HG03175 (cell line): ENCODE results near the gene GCNT2.
"Not testable (repeated sequence)": the region's sequence is repeated elsewhere in the genome, so short reads cannot be mapped to it uniquely, and the experiment has no call there.

ENCODE experiments used
- ATAC-seq: cut with Tn5 transposase; IDR thresholded peaks from one replicate; pipeline ENCODE4 v1.9.1; 2021; ENCODE audit warnings: mild to moderate bottlenecking, moderate library complexity; ENCODE audit not compliant: unreplicated experiment

GCNT2 gene

GRCh38 chr6:10655508-10656055, 134.4 kb downstream of the GCNT2 start:
- no peak for ATAC-seq

- no peak for ATAC-seq
Observed at GRCh38 chr6:10658910-10659698, 138.0 kb downstream of the GCNT2 start.

- no peak for ATAC-seq
Observed at GRCh38 chr6:10659699-10660348, 138.7 kb downstream of the GCNT2 start.

- not testable (repeated sequence) for ATAC-seq
Observed at GRCh38 chr6:10660431-10661191, 139.5 kb downstream of the GCNT2 start.

- no peak for ATAC-seq
Observed at GRCh38 chr6:10662207-10662606, 141.1 kb downstream of the GCNT2 start.

GRCh38 chr6:10662742-10663141, 141.6 kb downstream of the GCNT2 start:
- no peak for ATAC-seq

GRCh38 chr6:10665595-10665994, 144.4 kb downstream of the GCNT2 start:
- not testable (repeated sequence) for ATAC-seq

GRCh38 chr6:10668126-10668917, 147.2 kb downstream of the GCNT2 start:
- ATAC-seq: no peak

- ATAC-seq: no peak
Observed at GRCh38 chr6:10676403-10676802, 155.3 kb downstream of the GCNT2 start.

GRCh38 chr6:10678456-10678855, 157.3 kb downstream of the GCNT2 start:
- ATAC-seq: no peak
